Nucleus accumbens (tissue), 56 donors: Measurements from ENCODE around the gene UBALD2.
"Not testable (repeated sequence)": the region's sequence is repeated elsewhere in the genome, so short reads cannot be mapped to it uniquely, and the experiment has no call there.

ENCODE experiments used
- DNase-seq, 56 donors: peaks; one replicate each; lab custom pipeline; 2025; lab: John Stamatoyannopoulos, UW

Gene UBALD2

DNA sequence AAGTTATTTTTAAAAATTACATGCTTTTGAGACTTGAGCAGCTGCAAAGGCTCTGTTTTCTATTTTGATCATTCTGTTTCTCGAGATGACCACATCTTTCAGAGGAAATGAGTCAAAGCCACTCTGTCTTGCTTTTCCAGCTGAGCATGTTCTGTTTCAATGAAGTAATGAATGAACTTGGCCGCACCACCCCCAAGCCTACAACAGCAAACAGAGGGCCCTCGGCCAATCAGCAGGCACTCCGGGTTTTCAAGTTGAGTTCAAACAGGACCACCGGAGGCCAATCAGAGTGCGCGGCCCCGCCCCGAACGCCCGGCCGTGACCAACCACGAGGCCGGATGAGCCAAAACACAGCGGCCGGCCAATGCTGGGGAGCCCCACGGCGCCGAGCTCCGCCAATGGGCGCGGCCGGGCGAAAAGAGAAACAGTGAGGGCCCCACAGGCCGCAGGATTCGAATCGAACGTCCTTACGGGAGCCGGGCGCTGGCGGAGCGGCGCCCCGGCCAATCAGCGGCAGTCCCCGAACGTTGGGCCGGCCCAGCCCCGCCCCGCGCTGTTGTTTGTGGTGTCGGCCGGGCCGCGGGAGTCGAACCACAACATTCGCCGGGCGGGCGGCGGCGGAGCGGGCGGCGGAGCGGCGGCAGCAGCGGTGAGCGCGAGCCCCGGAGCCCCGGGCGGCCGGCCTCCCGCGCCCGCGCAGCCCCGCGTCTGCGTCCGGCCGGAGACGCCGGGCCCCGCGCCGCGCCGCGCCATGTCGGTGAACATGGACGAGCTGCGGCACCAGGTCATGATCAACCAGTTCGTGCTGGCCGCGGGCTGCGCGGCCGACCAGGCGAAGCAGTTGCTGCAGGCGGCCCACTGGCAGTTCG is at the start of gene UBALD2:
Gene UBALD2, plus strand, starts transcription at position 594 of the 869 bp plus-strand sequence. Its CDS starts 158 bp downstream, at position 752.
- peak; percentile 92 to 100 (median 99) for DNase-seq

DNA sequence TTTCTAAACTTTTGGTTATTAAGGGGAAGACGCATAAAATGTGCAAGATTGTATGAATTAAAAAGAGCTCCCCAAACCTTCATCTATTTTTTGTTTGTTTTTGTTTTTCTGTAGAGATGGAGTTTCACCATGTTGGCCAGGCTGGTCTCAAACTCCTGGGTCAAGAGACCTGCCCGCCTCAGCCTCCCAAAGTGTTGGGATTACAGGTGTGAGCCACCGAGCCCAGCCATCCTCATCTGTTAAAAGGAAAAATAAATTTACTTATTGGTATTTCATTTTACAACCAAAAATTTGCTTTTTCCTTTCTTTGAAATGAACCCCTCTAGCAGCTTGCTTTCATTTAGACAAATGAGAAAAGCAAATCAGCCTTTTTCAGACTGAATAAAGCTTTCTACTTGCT is 48.1 kb upstream of the UBALD2 start:
- DNase-seq: no peak

DNA sequence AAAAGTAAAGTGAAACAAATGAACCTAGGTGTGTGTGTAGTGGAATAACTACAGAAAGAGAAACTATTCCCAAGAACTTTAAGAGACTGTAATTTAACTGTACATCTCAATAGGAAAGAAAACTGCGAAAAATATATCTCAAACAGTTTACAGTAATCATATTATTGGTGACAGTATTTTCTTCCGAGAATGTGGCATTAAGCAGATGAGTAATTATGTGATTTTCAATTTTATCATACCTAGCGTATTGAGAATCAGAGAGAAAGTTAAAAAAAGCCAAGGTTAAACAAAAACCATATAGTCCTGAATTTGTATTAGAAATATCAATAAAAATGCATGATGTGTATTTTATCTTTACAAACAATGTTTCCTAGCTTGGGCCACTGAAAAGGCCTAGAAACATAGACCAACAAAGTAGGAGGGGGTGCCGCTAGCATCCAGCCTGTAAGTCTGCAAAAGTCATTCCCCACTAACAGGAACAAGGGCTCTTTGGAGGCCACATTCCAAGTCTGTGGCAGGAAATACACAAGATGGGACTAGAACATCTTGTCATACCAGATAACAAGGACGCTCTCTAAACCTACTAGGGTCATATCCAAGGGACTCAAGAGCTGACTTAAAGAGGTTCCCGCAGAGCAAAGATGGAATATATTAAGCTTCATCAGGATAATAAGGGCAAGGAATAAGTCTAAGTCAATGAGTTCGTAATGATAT is 45.3 kb upstream of the UBALD2 start:
- DNase-seq: no peak

DNA sequence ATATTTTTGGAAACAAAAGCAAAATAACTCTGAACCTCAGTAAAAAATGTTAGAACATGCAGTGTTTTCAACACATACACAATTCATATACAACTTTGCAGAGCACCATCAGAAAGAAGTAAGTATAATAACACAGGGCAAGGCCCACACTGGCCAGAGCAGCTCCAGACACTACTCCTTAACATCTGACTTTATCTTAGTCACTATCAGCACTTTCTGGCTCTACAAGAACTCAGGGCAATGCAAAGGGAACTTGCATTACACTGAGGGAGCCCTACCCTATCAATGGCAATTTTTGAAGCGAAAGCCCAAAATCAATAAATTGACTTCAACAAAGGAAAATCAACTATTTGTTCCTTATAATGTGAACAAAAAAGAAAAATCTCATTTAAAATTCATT is 41.3 kb upstream of the UBALD2 start:
- no peak for DNase-seq

DNA sequence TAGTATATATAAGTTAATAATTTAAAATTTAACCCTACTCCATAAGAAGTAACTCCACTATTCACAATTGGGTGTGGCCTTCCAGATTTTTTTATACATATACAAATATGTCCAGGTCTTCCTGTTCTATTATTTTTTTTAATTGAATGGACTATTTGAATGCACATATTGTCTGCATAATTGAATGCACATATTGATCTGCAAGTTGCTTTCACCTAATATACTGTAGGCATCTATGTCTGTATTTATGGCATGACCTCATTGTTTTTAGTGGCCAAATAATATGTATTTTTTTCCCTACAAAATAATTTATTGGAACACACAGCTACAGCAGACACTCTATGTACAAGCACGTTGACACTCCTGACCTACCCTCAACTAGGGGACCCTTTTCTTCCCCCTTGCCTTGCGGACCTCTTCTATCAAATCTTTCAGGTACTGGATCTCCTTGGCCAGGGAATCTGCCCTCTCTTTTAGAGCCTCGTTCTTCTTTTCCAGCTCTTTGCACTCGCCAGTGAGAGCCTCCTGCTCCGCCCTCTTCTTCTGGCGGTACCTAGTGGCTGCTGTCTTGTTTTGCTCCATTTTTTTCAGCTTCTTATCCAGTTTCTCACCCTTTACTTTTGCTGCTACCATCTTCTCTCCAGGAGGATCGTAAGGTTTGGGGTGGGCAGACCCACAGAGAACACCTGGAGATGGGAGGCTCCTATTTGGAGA is 39.6 kb upstream of the UBALD2 start:
- not testable (repeated sequence) for DNase-seq

DNA sequence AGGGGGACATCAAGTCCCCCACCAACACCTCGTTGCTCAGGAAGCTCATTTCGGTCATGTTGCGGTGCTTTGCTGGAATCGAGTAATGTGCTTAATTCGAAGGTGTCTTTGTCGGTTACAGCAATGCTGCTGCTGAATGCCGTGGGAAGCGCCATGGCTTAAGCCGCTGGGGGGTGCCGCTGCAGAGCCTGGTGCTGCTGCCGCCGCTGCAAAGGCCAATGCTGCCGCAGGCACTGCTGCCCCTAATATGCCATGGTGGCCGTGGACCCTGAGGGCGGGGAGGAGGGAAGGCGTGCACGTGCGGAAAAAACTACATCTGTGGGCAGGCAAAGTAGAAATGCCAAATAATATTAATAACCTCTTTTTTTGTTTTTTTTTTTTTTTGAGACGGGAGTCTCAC is 38.4 kb upstream of the UBALD2 start:
- DNase-seq: not testable (repeated sequence)

DNA sequence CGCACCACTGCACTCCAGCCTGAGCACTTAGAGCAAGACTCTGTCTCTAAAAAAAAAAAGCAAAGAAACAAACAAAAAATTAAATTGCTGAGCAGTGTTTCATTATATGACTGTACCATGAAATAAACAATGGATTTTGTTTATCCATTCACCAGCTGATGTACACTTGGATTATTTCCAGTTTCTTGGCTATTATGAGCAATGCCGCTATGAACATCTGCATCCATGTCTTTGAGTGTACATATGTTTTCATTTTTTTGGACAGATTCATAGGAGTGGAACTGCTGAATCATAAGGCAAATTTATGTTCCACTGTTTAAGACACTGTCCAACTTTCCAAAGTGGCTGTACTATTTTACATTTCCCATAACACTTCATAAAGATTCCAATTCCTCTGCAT is 32.8 kb upstream of the UBALD2 start:
- DNase-seq: no peak

GRCh38 chr17:76233588-76234353 is 31.4 kb upstream of the UBALD2 start:
- no peak for DNase-seq

DNA sequence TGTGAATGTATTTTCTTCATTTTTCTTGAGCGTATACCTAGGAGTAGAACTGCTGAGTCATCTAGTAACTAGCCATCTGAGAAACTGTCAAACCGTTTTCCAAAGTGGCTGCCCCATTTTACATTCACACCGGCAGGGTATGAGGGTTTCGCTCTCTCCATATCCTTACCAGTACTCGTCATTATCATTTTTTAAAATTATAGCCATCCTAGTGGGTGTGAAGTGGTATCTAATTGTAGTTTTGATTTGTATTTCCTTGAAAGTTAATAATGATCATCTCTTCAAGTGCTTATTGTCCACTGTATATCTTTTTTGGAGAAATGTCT is 30.8 kb upstream of the UBALD2 start:
- DNase-seq: no peak

GRCh38 chr17:76235883-76236282 is 29.3 kb upstream of the UBALD2 start:
- no peak for DNase-seq

DNA sequence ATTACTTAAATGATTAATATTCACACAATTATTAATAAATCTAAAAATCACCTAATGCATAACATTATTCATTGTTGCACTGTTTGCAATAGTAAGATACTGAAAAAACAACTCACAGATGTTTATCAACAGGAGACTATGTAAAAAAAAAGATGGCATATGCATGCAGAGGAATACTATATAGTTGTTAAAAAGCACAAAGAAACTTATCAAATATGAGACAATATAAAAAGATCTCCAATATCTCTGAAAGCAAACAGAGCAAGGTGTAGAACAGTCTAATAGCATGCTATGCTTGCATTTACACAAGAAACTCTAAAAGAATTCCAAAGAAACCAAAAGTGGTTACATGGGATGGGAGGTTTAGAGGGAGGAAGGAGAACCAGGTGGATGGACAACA is 28.5 kb upstream of the UBALD2 start:
- DNase-seq: no peak

DNA sequence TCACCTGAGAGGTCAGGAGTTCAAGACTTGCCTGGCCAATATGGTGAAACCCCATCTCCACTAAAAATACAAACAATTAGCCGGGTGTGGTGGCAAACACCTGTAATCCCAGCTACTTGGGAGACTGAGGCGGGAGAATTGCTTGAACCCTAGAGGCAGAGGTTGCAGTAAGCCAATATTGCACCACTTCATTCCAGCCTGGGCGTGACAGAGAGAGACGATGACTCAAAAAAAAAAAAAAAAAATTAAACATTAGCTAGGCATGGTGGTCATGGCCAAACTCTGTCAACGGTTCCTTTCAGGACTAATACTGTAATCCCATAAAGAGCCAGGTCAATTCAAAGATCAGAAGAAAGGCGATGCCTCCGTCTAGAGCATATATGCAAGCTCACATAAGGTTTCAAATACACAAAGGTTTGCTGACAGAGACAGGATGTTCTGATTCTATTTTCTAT is 27.3 kb upstream of the UBALD2 start:
- no peak for DNase-seq

- DNase-seq: peak in 1 of 56 donors; percentile 16
These were observed 26.2 kb upstream of the UBALD2 start for GRCh38 chr17:76238847-76239537.

DNA sequence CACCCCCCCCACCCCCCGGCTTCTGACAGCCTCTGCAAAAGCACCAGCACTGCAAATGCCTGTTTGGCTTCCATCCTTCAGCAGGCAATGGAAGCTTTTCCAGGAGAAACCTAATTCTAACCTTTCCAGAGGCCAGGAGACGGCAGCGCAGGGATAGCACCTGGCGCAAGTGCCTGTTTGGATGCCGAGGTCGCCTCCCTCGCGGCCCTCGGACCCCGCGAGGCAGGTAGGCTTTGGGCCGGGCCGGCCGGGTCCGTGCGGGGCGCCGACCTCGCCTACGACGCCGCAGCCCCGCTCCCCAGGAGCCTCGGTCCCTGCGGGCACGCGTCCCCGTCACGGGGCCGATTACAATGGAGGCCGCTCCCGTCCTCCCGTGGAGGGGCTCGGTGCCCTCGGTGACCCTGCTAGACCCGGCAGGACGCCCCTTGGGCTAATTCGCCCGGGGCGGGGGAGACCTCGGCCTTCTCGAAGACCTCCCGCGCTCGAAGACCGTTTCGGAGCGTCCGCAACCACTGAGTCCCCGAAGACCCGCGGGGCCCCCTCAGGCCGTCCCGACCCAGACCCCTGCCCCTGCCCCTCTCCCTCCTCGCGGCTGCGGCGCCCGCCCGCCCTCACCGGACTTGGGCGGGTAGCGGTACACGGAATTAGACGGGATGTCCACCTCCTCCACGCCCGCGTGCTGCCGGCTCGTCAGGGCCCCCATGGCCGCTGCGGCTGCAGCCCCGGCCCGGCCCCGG is 25.4 kb upstream of the UBALD2 start:
- DNase-seq: peak in 1 of 56 donors; percentile 56

DNA sequence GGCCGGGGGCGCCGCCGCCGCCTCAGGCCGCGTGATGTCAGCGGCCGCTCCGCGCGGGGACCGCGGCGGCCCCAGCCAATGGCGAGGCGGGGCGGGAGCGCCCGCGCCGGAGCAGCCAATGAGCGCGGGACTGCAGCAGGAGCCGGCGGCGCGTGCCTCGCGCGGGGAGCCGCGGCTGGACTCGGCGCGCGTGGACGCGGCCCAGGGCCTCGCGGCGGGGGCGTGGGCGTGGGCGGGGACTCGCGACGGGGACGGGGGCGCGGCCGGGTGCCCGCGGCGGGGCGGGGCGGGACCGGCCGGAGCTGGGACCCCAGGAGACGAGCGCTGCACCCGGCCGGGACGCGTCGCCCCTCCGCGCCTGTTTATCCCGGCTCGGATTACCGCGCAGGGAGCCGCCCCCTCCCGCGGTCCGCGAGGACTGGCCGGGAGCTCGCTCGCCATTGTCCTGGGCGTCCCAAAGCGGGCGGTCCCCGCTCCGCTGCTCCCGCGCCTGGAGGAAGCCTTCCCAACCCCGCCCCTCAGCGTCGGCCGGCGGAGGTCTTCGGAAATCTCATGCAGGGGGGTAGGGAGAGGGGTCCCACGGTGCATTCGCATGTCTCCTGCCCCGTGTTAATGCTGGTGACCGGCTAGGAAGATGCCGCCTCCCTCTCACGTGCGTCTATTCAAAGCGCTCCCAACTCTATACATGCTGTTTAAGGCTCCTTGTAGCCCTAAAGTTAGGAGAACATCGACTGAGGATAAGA is 24.5 kb upstream of the UBALD2 start, which contains the start of gene RNF157:
Gene RNF157, minus strand, starts transcription at position 33 of the 743 bp plus-strand sequence. CDS start 253 bp downstream, outside the sequence.
- peak in 48 of 56 donors; percentile 18 to 85 (median 58) for DNase-seq

DNA sequence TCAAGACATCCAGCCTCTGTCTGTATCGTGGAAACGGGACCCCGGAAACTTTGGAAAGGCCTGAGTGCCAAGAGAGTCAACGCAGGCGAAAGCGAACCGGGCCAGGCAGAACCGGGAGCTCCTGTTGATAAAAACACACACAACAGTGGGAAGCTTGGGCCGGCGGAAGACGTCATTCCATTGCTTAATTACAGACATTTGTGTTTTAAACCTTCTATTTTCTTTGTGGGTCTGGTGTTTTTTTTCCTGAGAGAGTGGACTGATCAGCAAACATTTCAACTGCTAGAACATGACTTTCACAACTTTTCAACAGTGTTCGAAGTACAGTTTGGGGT is 24.0 kb upstream of the UBALD2 start:
- DNase-seq: peak in 6 of 56 donors; percentile 14 to 57 (median 33)

GRCh38 chr17:76241691-76242255 is 23.4 kb upstream of the UBALD2 start:
- no peak for DNase-seq
